GM23338 (cell line): ENCODE measurements around the gene ADGRF1. TPM values are rescaled to one million over a fixed set of nuclear protein-coding genes. Genes with fewer than 3 reads are reported as not detected.

ENCODE experiments used
- ATAC-seq: fragments of 200-7000 bp; cut with Tn5 transposase; 3 replicates; pipeline ENCODE4 v1.9.1; 2020
- DNase-seq: peaks from one replicate; pipeline ENCODE4 v3.0.0-alpha.2; 2015; ENCODE audit warnings: low spot score
- H2AFZ ChIP-seq: fragments of 200-600 bp; sonication (generic); 2 replicates; pipeline ENCODE4 v1.8.0; 2016; ENCODE audit warnings: antibody characterized with exemption, mild to moderate bottlenecking, moderate library complexity
- H3F3A ChIP-seq: fragments of 200-600 bp; sonication (generic); replicated peaks from 2 replicates; pipeline ENCODE4 v1.8.0; 2017; ENCODE audit warnings: antibody characterized with exemption, mixed run types, low read depth
- H3K27ac ChIP-seq: fragments of 200-600 bp; sonication (generic); 2 replicates; pipeline ENCODE4 v1.6.1; 2016; ENCODE audit warnings: low read depth
- H3K27me3 ChIP-seq: fragments of 200-600 bp; sonication (generic); 2 replicates; pipeline ENCODE4 v1.8.0; 2016; ENCODE audit warnings: mild to moderate bottlenecking, mixed run types, moderate library complexity; ENCODE audit not compliant: insufficient read depth
- H3K36me3 ChIP-seq: fragments of 200-600 bp; sonication (generic); 2 replicates; pipeline ENCODE4 v1.8.0; 2016; ENCODE audit warnings: mild to moderate bottlenecking; ENCODE audit not compliant: insufficient read depth
- H3K4me1 ChIP-seq: fragments of 200-600 bp; sonication (generic); 2 replicates; pipeline ENCODE4 v1.8.0; 2016; ENCODE audit warnings: mild to moderate bottlenecking, moderate library complexity; ENCODE audit not compliant: insufficient read depth
- H3K4me2 ChIP-seq: fragments of 200-600 bp; sonication (generic); 2 replicates; pipeline ENCODE4 v1.7.1; 2017; ENCODE audit warnings: mixed run types
- H3K4me3 ChIP-seq: fragments of 200-600 bp; sonication (generic); 2 replicates; pipeline ENCODE4 v1.6.1; 2016; ENCODE audit warnings: mixed run types
- H3K79me2 ChIP-seq: fragments of 200-600 bp; sonication (generic); replicated peaks from 2 replicates; pipeline ENCODE4 v1.8.0; 2017; ENCODE audit warnings: mild to moderate bottlenecking; ENCODE audit not compliant: insufficient read depth
- H3K9me2 ChIP-seq: fragments of 200-600 bp; sonication (generic); 2 replicates; pipeline ENCODE4 v1.8.0; 2017; ENCODE audit not compliant: insufficient read depth
- H4K20me1 ChIP-seq: fragments of 200-600 bp; sonication (generic); replicated peaks from 2 replicates; pipeline ENCODE4 v1.8.0; 2017; ENCODE audit warnings: mild to moderate bottlenecking; ENCODE audit not compliant: insufficient read depth
- H3K27ac Mint-ChIP-seq: 2 replicates; pipeline ENCODE4 v1.8.0; 2020; ENCODE audit warnings: inconsistent platforms, mild to moderate bottlenecking, moderate library complexity, mixed read lengths
- H3K27me3 Mint-ChIP-seq: 3 replicates; pipeline ENCODE4 v1.8.0; 2022; ENCODE audit warnings: low read depth, mild to moderate bottlenecking, moderate library complexity, mixed read lengths, inconsistent platforms; ENCODE audit not compliant: insufficient read depth, poor library complexity
- H3K36me3 Mint-ChIP-seq: 3 replicates; pipeline ENCODE4 v1.8.0; 2021; ENCODE audit warnings: low read depth, mild to moderate bottlenecking, inconsistent platforms, moderate library complexity, mixed read lengths
- H3K4me1 Mint-ChIP-seq: 3 replicates; pipeline ENCODE4 v1.8.0; 2020; ENCODE audit warnings: mild to moderate bottlenecking, inconsistent platforms, mixed read lengths
- H3K4me3 Mint-ChIP-seq: 3 replicates; pipeline ENCODE4 v1.8.0; 2021; ENCODE audit warnings: moderate library complexity, mild to moderate bottlenecking, inconsistent platforms, mixed read lengths
- H3K9me3 Mint-ChIP-seq: 3 replicates; pipeline ENCODE4 v1.8.0; 2020; ENCODE audit warnings: moderate library complexity, mild to moderate bottlenecking, inconsistent platforms, mixed read lengths
- CREB1 ChIP-seq: fragments of 250-450 bp; sonication (Bioruptor Pico); IDR thresholded peaks from 2 replicates; pipeline ENCODE4 v1.5.0; 2020; ENCODE audit warnings: low read depth, mild to moderate bottlenecking, moderate library complexity
- EZH2 ChIP-seq: fragments of 200-600 bp; sonication (generic); IDR thresholded peaks from one replicate; pipeline ENCODE4 v1.8.0; 2017; ENCODE audit warnings: antibody characterized with exemption, mild to moderate bottlenecking, low read depth; ENCODE audit not compliant: unreplicated experiment
- NANOG ChIP-seq: IDR thresholded peaks from 2 replicates; pipeline ENCODE4 v1.6.1; 2016; ENCODE audit warnings: antibody characterized with exemption, borderline replicate concordance
- STAT1 ChIP-seq: IDR thresholded peaks from one replicate; pipeline ENCODE4 v1.6.1; 2016; ENCODE audit warnings: antibody characterized with exemption; ENCODE audit not compliant: unreplicated experiment
- ZNF114 ChIP-seq: fragments of 250-450 bp; sonication (Bioruptor Pico); IDR thresholded peaks from 2 replicates; pipeline ENCODE4 v1.5.0; 2020; ENCODE audit warnings: mild to moderate bottlenecking, moderate library complexity
- polyA plus RNA-seq: library from polyadenylated mRNA; unstranded; fragments of >200 nt; fragmentation: Nextera tagmentation; extraction: Ambion mirVana; gene quantifications from 2 replicates; pipeline ENCODE4 v1.2.1, GENCODE V29; 2016
- total RNA-seq: library from RNA; depleted of rRNA; stranded (reverse); fragments of >200 nt; shearing (Covaris generic); gene quantifications from 2 replicates; pipeline ENCODE4 v1.2.3, GENCODE V29; 2014
- TF ChIP-seq, protein P1 (sequence below): fragments of 250-450 bp; sonication (Bioruptor Pico); IDR thresholded peaks from 2 replicates; pipeline ENCODE4 v1.5.0; 2020; ENCODE audit warnings: mild to moderate bottlenecking, moderate library complexity
- TF ChIP-seq, protein P2 (sequence below): IDR thresholded peaks from 2 replicates; pipeline ENCODE4 v1.6.1; 2016; ENCODE audit warnings: antibody characterized with exemption

Gene ADGRF1
- total and polyA plus RNA-seq, 2 experiments from 2014 or later: not detected

DNA sequence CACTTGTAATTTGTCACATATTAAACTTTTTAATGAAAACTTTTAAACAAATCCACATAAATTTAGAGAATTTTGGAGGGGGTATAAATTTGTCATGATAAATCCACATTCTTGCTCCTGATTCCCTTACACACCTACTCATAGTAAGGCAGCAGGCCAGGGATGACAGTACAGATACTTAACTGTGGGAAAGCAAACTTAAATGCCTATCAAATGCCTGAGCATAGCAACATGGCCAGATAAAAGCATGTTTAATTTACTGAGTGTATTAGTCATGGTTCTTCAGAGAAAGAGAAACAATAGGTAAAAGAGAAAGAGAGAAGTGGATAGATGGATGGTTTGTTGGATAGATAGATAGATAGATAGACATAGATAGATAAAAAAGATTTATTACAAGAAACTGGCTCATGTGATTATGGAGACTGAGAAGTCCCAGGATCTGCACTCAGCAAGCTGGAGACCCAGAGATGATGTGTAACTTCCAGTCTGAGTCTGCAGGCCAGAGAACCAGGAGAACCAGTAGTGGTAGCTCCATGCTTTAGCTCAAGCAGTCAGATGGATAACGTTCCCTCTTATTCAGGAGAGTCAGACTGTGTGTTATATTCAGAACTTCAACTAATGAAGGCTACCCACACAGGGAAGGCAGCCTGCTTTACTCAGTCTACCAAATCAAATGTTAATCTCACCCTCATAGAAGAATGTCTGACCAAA, 15.9 kb upstream of the ADGRF1 start (continued):
- TF ChIP-seq, protein P1, sequence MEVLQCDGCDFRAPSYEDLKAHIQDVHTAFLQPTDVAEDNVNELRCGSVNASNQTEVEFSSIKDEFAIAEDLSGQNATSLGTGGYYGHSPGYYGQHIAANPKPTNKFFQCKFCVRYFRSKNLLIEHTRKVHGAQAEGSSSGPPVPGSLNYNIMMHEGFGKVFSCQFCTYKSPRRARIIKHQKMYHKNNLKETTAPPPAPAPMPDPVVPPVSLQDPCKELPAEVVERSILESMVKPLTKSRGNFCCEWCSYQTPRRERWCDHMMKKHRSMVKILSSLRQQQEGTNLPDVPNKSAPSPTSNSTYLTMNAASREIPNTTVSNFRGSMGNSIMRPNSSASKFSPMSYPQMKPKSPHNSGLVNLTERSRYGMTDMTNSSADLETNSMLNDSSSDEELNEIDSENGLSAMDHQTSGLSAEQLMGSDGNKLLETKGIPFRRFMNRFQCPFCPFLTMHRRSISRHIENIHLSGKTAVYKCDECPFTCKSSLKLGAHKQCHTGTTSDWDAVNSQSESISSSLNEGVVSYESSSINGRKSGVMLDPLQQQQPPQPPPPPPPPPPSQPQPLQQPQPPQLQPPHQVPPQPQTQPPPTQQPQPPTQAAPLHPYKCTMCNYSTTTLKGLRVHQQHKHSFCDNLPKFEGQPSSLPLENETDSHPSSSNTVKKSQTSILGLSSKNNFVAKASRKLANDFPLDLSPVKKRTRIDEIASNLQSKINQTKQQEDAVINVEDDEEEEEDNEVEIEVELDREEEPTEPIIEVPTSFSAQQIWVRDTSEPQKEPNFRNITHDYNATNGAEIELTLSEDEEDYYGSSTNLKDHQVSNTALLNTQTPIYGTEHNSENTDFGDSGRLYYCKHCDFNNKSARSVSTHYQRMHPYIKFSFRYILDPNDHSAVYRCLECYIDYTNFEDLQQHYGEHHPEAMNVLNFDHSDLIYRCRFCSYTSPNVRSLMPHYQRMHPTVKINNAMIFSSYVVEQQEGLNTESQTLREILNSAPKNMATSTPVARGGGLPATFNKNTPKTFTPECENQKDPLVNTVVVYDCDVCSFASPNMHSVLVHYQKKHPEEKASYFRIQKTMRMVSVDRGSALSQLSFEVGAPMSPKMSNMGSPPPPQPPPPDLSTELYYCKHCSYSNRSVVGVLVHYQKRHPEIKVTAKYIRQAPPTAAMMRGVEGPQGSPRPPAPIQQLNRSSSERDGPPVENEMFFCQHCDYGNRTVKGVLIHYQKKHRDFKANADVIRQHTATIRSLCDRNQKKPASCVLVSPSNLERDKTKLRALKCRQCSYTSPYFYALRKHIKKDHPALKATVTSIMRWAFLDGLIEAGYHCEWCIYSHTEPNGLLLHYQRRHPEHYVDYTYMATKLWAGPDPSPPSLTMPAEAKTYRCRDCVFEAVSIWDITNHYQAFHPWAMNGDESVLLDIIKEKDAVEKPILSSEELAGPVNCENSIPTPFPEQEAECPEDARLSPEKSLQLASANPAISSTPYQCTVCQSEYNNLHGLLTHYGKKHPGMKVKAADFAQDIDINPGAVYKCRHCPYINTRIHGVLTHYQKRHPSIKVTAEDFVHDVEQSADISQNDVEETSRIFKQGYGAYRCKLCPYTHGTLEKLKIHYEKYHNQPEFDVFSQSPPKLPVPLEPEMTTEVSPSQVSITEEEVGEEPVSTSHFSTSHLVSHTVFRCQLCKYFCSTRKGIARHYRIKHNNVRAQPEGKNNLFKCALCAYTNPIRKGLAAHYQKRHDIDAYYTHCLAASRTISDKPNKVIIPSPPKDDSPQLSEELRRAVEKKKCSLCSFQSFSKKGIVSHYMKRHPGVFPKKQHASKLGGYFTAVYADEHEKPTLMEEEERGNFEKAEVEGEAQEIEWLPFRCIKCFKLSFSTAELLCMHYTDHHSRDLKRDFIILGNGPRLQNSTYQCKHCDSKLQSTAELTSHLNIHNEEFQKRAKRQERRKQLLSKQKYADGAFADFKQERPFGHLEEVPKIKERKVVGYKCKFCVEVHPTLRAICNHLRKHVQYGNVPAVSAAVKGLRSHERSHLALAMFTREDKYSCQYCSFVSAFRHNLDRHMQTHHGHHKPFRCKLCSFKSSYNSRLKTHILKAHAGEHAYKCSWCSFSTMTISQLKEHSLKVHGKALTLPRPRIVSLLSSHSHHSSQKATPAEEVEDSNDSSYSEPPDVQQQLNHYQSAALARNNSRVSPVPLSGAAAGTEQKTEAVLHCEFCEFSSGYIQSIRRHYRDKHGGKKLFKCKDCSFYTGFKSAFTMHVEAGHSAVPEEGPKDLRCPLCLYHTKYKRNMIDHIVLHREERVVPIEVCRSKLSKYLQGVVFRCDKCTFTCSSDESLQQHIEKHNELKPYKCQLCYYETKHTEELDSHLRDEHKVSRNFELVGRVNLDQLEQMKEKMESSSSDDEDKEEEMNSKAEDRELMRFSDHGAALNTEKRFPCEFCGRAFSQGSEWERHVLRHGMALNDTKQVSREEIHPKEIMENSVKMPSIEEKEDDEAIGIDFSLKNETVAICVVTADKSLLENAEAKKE (CRISPR knock-in tag): no peak
- no peak for TF ChIP-seq ZNF114 (CRISPR knock-in tag)
- no peak for TF ChIP-seq NANOG
- TF ChIP-seq CREB1 (CRISPR knock-in tag): no peak
- TF ChIP-seq, protein P2, sequence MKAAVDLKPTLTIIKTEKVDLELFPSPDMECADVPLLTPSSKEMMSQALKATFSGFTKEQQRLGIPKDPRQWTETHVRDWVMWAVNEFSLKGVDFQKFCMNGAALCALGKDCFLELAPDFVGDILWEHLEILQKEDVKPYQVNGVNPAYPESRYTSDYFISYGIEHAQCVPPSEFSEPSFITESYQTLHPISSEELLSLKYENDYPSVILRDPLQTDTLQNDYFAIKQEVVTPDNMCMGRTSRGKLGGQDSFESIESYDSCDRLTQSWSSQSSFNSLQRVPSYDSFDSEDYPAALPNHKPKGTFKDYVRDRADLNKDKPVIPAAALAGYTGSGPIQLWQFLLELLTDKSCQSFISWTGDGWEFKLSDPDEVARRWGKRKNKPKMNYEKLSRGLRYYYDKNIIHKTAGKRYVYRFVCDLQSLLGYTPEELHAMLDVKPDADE: no peak
- no peak for TF ChIP-seq STAT1

DNA sequence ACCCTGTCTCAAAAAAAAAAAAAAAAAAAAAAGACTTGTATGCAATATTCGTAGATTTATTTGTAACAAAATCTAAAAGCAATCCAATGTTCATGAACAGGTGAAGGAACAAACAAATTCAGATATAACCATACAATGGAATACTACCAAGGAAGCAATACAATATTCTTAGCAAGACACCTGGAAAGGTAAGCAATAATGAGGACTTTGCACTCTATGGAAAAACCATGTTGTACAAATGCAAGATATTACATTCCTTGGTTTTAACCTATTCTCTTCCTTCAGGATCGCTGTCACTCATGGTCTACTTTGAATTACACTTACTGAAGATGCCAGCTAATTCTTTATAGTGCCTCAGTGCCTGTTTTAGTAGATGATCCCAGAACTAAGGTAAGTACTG, 14.7 kb upstream of the ADGRF1 start:
- ATAC-seq: no peak
- Histone ChIP-seq H3K36me3 (no peaks in the 10 kb centered on the region), H3K27me3 (no peaks in the 10 kb centered on the region), H3K4me1 (no peaks in the 10 kb centered on the region), H2AFZ (no peak overlapping the region), H3K27ac (no peak overlapping the region), H3F3A (no peaks in the 10 kb centered on the region), H4K20me1 (no peaks in the 10 kb centered on the region), H3K4me2 (no peak overlapping the region), H3K9me2 (no peaks in the 10 kb centered on the region), H3K4me3 (no peak overlapping the region), H3K79me2 (no peaks in the 10 kb centered on the region)
- Mint-ChIP-seq H3K36me3 (no peaks in the 10 kb centered on the region), H3K27ac (no peak overlapping the region), H3K4me3 (no peak overlapping the region), H3K9me3 (0 out of 3 replicates have a peak, but pooled peaks cover 7% of the 10 kb centered on the region), H3K4me1 (no peaks in the 10 kb centered on the region; the same call in 2 of the 3 replicates), H3K27me3 (peaks cover 2% of the 10 kb centered on the region)
- DNase-seq: no peak
- TF ChIP-seq CREB1 (CRISPR knock-in tag) (no peak), EZH2 (no peak)
- TF ChIP-seq, protein P1 (CRISPR knock-in tag): no peak
